ENCODE data around the gene PFKFB3. TPM values are rescaled to one million over a fixed set of nuclear protein-coding genes. Genes with fewer than 3 reads are reported as not detected.
A peak's percentile ranks its signal among the peaks of the same experiment; 100 is the strongest.

The PFKFB3 gene
- total and polyA plus RNA-seq, 9 of the 15 experiments (the other 6 are each of a cell fraction or from before 2014, with no cell fraction given), result 0.46 to 21.6 (median 7.8) TPM

DNA sequence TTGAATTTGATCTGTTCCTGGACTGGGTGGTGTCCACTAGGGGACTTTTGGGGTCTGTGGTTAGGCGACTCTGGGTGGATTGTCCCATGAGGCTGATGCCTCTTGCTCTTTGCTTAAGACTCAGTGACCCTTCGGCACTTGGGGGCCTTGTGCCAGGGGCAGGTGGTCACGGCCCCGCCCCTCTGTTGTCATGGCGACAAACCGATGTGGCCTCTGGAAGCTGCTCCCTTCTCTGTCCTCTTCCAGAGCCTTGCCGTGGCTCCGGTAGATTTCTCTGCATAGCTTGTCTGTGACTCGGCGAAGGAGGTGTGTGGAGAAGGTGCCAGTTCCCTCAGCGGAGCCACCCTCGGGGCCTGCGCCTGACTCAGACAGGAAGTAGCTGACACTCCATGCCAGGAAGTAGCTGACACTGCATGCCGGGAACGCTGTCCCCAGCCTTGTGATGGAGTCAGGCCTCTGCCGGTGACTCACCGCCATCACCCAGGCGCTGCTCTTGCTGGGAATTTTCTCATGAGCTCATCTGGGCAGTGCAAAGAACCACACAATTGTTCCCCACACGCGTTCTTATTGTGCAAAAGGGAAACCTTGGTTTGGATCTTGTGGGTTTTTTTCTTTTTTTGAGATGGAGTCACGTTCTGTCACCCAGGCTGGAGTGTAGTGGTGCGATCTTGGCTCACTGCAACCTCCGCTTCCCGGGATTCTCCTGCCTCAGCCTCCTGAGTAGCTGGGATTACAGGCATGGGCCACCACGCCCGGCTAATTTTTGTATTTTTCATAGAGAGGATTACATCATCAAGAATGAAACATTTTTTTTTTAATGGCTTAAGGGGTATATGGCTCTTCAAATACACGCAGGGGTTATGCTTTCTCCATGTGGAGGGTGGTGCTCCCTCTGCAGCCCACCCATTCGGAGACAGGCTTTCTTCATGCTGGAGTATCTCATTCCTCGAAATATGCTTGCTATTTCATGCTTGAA, 72.6 kb downstream of the PFKFB3 start:
- ATAC-seq, result peak; percentile 93
- Histone ChIP-seq H4K20me1 (replicated peaks; ENCODE audit: control insufficient read depth, insufficient read depth, low read length) (no peaks in the 10 kb centered on the region), H3K4me3 (0 out of 2 replicates have a peak overlapping the region, but pooled peaks have one; percentile 12), H3K9me1 (ENCODE audit: control insufficient read depth, insufficient read depth, low read length) (no peaks in the 10 kb centered on the region), H3K27me3 (ENCODE audit: control insufficient read depth in 2 of 2, insufficient read depth in 2 of 2, low read length in 2 of 2) (peaks cover 0 to 6% of the 10 kb centered on the region in 2 experiments; a peak in 1 of 5 replicates), H3K79me2 (ENCODE audit: control insufficient read depth, insufficient read depth, low read length) (no peaks in the 10 kb centered on the region), H3K4me1 (replicated peaks in 1 of 2; ENCODE audit: control insufficient read depth in 2 of 2, insufficient read depth in 2 of 2, low read length in 2 of 2) (peaks cover 5 to 17% of the 10 kb centered on the region in 2 experiments), H3K27ac (ENCODE audit: extremely low read depth, low read depth, low read length) (peak overlapping the region; percentile 19; the same call in 2 of the 3 replicates), H2AFZ (ENCODE audit: low read depth, low read length) (peak overlapping the region; percentile 86), H3K9ac (ENCODE audit: insufficient read depth in 1 of 2, low read depth in 2 of 2, low read length in 2 of 2) (no peak overlapping the region; a peak in 1 of 4 replicates), H3K36me3 (ENCODE audit: control insufficient read depth, insufficient read depth, low read length) (no peaks in the 10 kb centered on the region), H3K4me2 (ENCODE audit: insufficient read depth, low read length) (peak overlapping the region; percentile 59), H3K9me3 (replicated peaks; ENCODE audit: control insufficient read depth, insufficient read depth, low read depth, low read length) (no peaks in the 10 kb centered on the region)
- BruUV-seq (replicated peaks), result no TSS peak
- intact Hi-C loops (cut with micrococcal nuclease), result no loop called here
- in situ Hi-C loops (cut with MboI), result no loop called here
- peak; percentile 42 to 73 (median 56) for DNase-seq (ENCODE audit: extremely low read depth in 1 of 4, low spot score in 3 of 4)
- FAIRE-seq, result peak; percentile 79
- CTCF ChIA-PET (ENCODE audit: low intra/inter-chr PET ratio), result no interaction called here
- 42% methylated on average over 29 of the region's 29 CpGs for WGBS (ENCODE audit: insufficient coverage, low coverage, missing lambda C conversion rate)
- POLR2A ChIA-PET, result interaction anchor here (0.7 kb wide), 1 partner anchor 17 kb away, joined by 3 read pairs; no protein-coding TSS in a partner anchor
- TF ChIP-seq RFX1 (IDR thresholded peaks at IDR 0.05) (peak; percentile 94), MAFK (IDR thresholded peaks at IDR 0.05; ENCODE audit: low read length) (peak; percentile 33; the same call in 1 of the 2 replicates), JUNB (CRISPR knock-in tag; conservative IDR thresholded peaks at IDR 0.05) (no peak; the same call in 1 of the 2 replicates), DPF2 (IDR thresholded peaks at IDR 0.05) (0 out of 2 replicates have a peak, but pooled peaks have one; percentile 33), ELF2 (CRISPR knock-in tag; IDR thresholded peaks at IDR 0.05) (no peak), NUFIP1 (IDR thresholded peaks at IDR 0.05; ENCODE audit: partially characterized antibody) (no peak), YY1 (IDR thresholded peaks at IDR 0.05; ENCODE audit: borderline replicate concordance in 1 of 3, control insufficient read depth in 1 of 3, extremely low read depth in 1 of 3, insufficient read depth in 3 of 3, insufficient read length in 1 of 3, insufficient replicate concordance in 2 of 3, low read depth in 1 of 3, low read length in 2 of 3) (peak in 2 of 3 experiments; percentile 63 to 66), SMAD2 (IDR thresholded peaks at IDR 0.05; ENCODE audit: low read depth, low read length) (no peak), ZNF584 (CRISPR knock-in tag; IDR thresholded peaks at IDR 0.05; ENCODE audit: low read depth) (0 out of 2 replicates have a peak, but pooled peaks have one; percentile 55), NONO (IDR thresholded peaks at IDR 0.05; ENCODE audit: low read depth in 2 of 2, low read length in 1 of 2) (no peak), JUN (IDR thresholded peaks at IDR 0.05; ENCODE audit: borderline replicate concordance, low read depth, low read length) (peak; percentile 86), JUN (CRISPR knock-in tag; IDR thresholded peaks at IDR 0.05; ENCODE audit: borderline replicate concordance) (no peak), RHOXF2B (CRISPR knock-in tag; conservative IDR thresholded peaks at IDR 0.05) (no peak), MED1 (CRISPR knock-in tag; IDR thresholded peaks at IDR 0.05; ENCODE audit: borderline replicate concordance) (no peak), PHF8 (IDR thresholded peaks at IDR 0.05; ENCODE audit: borderline replicate concordance, low read length) (peak; percentile 22; the same call in 1 of the 2 replicates), POLR2G (IDR thresholded peaks at IDR 0.05; ENCODE audit: low read depth, low read length) (peak; percentile 50)
- TF ChIP-seq, protein P1, sequence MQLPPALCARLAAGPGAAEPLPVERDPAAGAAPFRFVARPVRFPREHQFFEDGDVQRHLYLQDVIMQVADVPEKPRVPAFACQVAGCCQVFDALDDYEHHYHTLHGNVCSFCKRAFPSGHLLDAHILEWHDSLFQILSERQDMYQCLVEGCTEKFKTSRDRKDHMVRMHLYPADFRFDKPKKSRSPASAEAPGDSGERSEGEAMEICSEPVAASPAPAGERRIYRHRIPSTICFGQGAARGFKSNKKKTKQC (CRISPR knock-in tag; IDR thresholded peaks at IDR 0.05), result no peak
- TF ChIP-seq, protein P2, sequence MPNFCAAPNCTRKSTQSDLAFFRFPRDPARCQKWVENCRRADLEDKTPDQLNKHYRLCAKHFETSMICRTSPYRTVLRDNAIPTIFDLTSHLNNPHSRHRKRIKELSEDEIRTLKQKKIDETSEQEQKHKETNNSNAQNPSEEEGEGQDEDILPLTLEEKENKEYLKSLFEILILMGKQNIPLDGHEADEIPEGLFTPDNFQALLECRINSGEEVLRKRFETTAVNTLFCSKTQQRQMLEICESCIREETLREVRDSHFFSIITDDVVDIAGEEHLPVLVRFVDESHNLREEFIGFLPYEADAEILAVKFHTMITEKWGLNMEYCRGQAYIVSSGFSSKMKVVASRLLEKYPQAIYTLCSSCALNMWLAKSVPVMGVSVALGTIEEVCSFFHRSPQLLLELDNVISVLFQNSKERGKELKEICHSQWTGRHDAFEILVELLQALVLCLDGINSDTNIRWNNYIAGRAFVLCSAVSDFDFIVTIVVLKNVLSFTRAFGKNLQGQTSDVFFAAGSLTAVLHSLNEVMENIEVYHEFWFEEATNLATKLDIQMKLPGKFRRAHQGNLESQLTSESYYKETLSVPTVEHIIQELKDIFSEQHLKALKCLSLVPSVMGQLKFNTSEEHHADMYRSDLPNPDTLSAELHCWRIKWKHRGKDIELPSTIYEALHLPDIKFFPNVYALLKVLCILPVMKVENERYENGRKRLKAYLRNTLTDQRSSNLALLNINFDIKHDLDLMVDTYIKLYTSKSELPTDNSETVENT (CRISPR knock-in tag; IDR thresholded peaks at IDR 0.05), result no peak
